BLaER1 treated with 17β-estradiol and CSF1 and Interleukin-3, amounts not matched to agents 10 nM and 100 nM (cell line): ENCODE results near the gene KIAA1614.

Experiments used
- H3K27ac ChIP-seq, 11 experiments: shearing (Covaris generic); formaldehyde crosslinking; 2 replicates each; pipeline ENCODE4 v1.8.1; 2022
- H3K27me3 ChIP-seq, 11 experiments: shearing (Covaris generic); formaldehyde crosslinking; 2 replicates each; pipeline ENCODE4 v1.8.1; 2022
- H3K36me3 ChIP-seq, 11 experiments: shearing (Covaris generic); formaldehyde crosslinking; 2 replicates each; pipeline ENCODE4 v1.8.1; 2022
- H3K4me1 ChIP-seq, 10 experiments: shearing (Covaris generic); formaldehyde crosslinking; 2 replicates each; pipeline ENCODE4 v1.8.1; 2022
- H3K4me2 ChIP-seq, 11 experiments: shearing (Covaris generic); formaldehyde crosslinking; 2 replicates each; pipeline ENCODE4 v1.8.1; 2022
- H3K4me3 ChIP-seq, 10 experiments: shearing (Covaris generic); formaldehyde crosslinking; 2 replicates each; pipeline ENCODE4 v1.8.1; 2022
- H3K9ac ChIP-seq, 11 experiments: shearing (Covaris generic); formaldehyde crosslinking; 2 replicates each; pipeline ENCODE4 v1.8.1; 2022
- H3K9me3 ChIP-seq, 11 experiments: shearing (Covaris generic); formaldehyde crosslinking; replicated peaks in 1 of 11; 2 replicates each; pipeline ENCODE4 v1.8.1; 2022
- H4K20me1 ChIP-seq, 11 experiments: shearing (Covaris generic); formaldehyde crosslinking; 2 replicates each; pipeline ENCODE4 v1.8.1; 2022
- Cebpa-rat ChIP-seq, 11 experiments: shearing (Covaris generic); IDR thresholded peaks; 2 replicates each; pipeline ENCODE4 v1.8.1; 2022

Gene KIAA1614

DNA sequence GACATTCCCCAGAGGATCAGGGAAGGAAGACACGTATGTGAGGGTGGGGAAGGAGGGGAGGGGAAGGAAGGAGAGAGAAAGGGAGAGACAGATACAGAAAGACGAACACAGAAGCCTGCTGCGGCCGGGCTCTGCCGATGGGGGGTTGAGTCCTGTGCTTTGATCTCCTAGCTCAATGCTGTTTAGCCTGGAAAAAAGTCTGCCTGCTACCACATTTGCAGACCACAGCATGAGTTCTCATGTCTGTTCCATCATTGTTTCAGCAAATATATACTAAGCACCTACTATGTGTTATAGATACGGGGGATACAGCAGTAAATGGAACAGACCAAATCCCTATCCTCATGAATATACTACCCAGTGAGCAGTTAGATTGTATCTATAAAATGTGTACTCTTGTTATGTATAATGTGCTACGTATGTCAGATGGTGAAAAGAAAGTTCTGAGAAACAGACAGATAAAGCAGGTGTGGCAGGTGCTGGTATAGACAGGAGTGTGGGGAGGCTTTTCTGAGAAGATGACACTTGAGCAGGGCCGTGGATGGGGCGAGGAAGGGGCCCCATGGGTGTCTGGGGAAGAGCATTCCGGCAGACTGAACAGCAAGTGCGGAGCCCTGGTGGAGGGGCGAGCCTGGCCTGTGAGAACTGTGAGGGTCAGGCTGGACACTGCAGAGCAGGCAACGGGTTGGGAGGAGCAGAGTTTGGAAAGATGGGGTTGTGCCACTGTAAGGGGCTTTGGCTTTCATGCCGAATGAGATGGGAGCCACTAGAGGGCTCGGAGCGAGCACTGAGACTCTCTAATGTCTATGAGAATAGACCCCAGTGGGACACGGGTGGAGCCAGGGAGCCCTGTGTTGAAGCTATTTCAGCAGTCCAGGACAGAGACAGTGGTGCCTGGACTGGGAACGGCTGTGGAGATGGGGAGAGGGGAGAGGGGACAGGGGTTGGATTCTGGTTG is 34.1 kb downstream of the KIAA1614 start:
- TF ChIP-seq Cebpa-rat (IDR thresholded peaks at IDR 0.05): no peak
- peaks cover 0 to 51% (median 18%) of the 10 kb centered on the region in 11 experiments; a peak in 18 of 22 replicates for H3K9me3 ChIP-seq
- peaks cover 0 to 59% (median 7%) of the 10 kb centered on the region in 11 experiments; a peak in 14 of 22 replicates for H4K20me1 ChIP-seq
- H3K9ac ChIP-seq: peak overlapping the region in 5 of 11 experiments; percentile 16 to 53 (median 50); a peak in 6 of 22 replicates
- peak overlapping the region in 6 of 11 experiments; percentile 15 to 67 (median 57); a peak in 11 of 22 replicates for H3K27ac ChIP-seq
- peak overlapping the region in 9 of 11 experiments; percentile 56 to 88 (median 82); a peak in 18 of 22 replicates for H3K4me2 ChIP-seq
- H3K4me1 ChIP-seq: peaks cover 7 to 57% (median 47%) of the 10 kb centered on the region in 10 experiments
- H3K27me3 ChIP-seq: peaks cover 0 to 17% (median under 1%) of the 10 kb centered on the region in 11 experiments; a peak in 7 of 22 replicates
- peaks cover 10 to 57% (median 25%) of the 10 kb centered on the region in 11 experiments; a peak in 20 of 22 replicates for H3K36me3 ChIP-seq
- peak overlapping the region in 2 of 10 experiments; percentile 3 to 11; a peak in 1 of 20 replicates for H3K4me3 ChIP-seq

DNA sequence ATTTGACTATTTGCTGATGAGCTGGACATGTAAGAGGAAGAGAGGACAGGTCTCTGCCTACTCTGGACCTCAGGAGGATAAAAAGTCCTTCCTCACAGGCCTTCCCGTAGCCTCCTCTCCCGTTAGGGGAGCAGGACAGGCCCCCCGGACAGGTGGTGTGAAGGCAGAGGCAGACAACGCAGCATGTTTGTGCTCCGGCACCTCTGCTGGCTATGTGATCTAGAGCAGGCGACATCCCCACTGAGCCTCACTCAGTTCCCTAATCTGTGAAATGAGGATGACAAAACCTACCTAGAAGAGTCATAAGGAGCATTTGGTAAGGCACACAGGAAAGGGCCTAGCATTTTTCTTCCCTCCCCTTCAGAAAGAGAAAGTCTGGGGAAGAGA is 34.8 kb downstream of the KIAA1614 start:
- no peak overlapping the region for H3K9ac ChIP-seq
- peak overlapping the region in 8 of 11 experiments; percentile 60 to 88 (median 84); a peak in 15 of 22 replicates for H3K4me2 ChIP-seq
- H3K27me3 ChIP-seq: peaks cover under 1 to 17% (median 7%) of the 10 kb centered on the region in 11 experiments
- no peak overlapping the region for H3K4me3 ChIP-seq
- peaks cover 0 to 65% (median 11%) of the 10 kb centered on the region in 11 experiments; a peak in 18 of 22 replicates for H4K20me1 ChIP-seq
- TF ChIP-seq Cebpa-rat (IDR thresholded peaks at IDR 0.05): no peak
- peaks cover 0 to 51% (median 18%) of the 10 kb centered on the region in 11 experiments; a peak in 18 of 22 replicates for H3K9me3 ChIP-seq
- peaks cover 14 to 60% (median 49%) of the 10 kb centered on the region in 10 experiments for H3K4me1 ChIP-seq
- H3K36me3 ChIP-seq: peaks cover 10 to 57% (median 25%) of the 10 kb centered on the region in 11 experiments; a peak in 20 of 22 replicates
- H3K27ac ChIP-seq: peak overlapping the region in 4 of 11 experiments; percentile 11 to 63 (median 57); a peak in 4 of 22 replicates

DNA sequence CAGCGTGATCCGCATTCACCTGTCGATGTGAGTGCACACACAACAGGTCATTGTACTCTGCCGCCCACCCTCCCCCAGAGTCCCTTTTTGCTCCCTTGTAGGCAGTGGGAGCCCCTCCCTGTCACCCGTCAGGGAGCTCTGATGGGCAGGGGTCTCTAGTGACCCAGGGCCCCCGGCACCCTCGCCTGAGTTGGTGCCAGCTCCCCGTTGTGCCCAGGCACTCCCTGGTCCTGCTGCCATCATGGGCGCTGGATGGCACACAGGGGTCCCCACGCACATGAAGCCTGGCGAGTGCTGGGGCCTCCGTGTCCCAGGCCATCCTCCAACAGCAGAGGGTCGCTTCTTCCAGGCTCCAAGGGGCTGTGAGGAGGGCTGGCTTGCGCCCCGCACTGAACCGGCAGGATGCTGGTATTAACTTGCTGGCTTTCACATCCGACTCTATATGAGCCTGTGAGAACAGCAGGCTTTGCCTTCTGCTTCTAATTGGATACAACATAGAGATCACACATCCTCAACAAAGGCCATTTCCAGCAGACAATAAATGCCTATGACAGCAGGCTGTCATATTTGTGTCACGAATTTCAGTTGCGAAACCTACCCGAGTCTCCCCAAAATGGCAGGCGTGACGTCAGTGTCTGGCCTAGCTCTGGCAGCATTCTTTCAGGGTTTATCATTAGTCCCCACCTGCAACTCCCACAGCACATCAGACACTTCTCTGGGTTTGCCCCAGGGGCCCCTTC is 35.4 kb downstream of the KIAA1614 start:
- Histone ChIP-seq H3K9ac (no peak overlapping the region), H3K36me3 (peaks cover 10 to 57% (median 25%) of the 10 kb centered on the region in 11 experiments; a peak in 20 of 22 replicates), H3K27ac (peak overlapping the region in 3 of 11 experiments; percentile 54 to 63 (median 60); a peak in 5 of 22 replicates), H3K4me3 (no peak overlapping the region), H3K9me3 (peaks cover 0 to 51% (median 18%) of the 10 kb centered on the region in 11 experiments; a peak in 18 of 22 replicates), H4K20me1 (peaks cover 1 to 71% (median 16%) of the 10 kb centered on the region in 11 experiments; a peak in 18 of 22 replicates), H3K4me1 (peaks cover 18 to 65% (median 51%) of the 10 kb centered on the region in 10 experiments), H3K4me2 (peak overlapping the region in 7 of 11 experiments; percentile 13 to 88 (median 87); a peak in 11 of 22 replicates), H3K27me3 (peaks cover 7 to 21% (median 13%) of the 10 kb centered on the region in 11 experiments)
- peak in 1 of 11 experiments; percentile 51; a peak in 2 of 22 replicates for TF ChIP-seq Cebpa-rat (IDR thresholded peaks at IDR 0.05)

DNA sequence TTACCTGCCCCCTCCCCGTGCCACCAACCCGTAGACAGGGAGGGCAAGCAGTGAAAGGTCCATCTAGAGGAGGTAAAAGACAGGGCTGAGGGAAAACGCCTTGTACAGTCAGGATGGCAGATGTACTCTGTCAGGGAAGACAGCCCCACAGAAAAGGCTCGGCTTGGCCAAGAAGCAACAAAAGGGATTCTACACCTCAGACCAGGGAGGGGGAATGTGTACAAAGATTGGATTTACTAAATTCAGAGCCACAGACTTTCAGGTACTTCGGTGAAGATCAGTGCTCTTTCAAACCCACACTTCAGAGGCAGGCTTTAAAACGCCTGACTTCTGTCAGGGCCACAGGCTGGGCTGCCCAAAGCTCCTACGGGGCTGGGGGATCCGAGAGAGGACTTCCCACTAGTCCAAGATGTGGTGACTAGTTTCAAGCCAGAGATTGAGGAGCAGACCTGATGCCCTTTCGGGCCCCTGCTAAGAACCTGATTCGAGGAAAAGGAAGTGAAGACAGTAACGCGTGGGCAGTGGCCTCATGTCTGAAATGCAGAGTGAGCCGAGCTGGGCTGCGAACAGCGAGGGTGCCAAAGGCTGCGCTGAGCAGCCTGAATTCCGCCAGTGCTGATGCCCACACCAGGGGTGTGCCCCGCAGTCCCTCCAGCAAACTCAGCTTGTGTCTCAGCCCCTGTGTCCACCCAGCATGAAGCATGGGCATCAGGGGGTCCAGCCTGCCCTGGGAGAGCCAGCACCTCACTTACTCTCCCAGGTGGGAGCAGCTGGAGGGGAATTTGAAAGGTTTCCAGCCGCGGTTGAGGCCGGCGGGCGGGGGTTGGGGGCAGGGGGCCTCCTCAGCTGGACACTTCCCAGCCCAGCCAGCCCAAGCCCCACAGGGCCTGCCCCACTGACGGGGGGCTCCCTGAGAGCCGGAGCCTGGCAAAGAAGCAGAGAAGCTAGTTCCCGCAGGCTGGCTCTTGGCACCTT is 36.2 kb downstream of the KIAA1614 start:
- Histone ChIP-seq H3K9ac (no peak overlapping the region), H3K27ac (no peak overlapping the region; a peak in 1 of 22 replicates)

DNA sequence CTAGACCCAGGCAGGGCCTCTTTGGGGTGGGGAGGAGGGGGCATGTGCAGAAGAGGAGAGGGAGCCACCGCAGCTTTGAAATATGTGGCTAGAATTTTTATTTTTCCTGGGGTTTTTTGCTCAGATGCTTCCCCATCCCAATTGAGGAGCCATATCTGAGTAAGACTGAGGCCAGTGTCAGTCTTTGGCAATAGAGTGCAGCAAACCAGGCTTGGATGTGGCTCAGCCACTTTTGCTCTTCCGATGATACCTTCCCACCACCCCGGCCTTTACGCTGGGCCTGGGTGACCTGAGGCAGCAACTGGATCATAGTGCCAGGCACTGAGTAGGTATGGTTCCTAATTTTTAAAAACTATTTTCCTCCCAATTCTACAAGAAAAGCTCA is 36.9 kb downstream of the KIAA1614 start:
- H3K9me3 ChIP-seq: peaks cover 0 to 45% (median 18%) of the 10 kb centered on the region in 11 experiments; a peak in 18 of 22 replicates
- peaks cover 10 to 60% (median 26%) of the 10 kb centered on the region in 11 experiments; a peak in 21 of 22 replicates for H3K36me3 ChIP-seq
- H3K4me2 ChIP-seq: peak overlapping the region in 1 of 11 experiments; percentile 11; a peak in 2 of 22 replicates
- no peak overlapping the region for H3K4me3 ChIP-seq
- H3K9ac ChIP-seq: no peak overlapping the region
- peaks cover 16 to 84% (median 32%) of the 10 kb centered on the region in 11 experiments; a peak in 21 of 22 replicates for H4K20me1 ChIP-seq
- peaks cover 22 to 36% (median 28%) of the 10 kb centered on the region in 11 experiments for H3K27me3 ChIP-seq
- TF ChIP-seq Cebpa-rat (IDR thresholded peaks at IDR 0.05): no peak
- H3K4me1 ChIP-seq: peaks cover 32 to 74% (median 65%) of the 10 kb centered on the region in 10 experiments
- H3K27ac ChIP-seq: no peak overlapping the region

More for the DNA sequence above, 36.2 kb downstream of the KIAA1614 start:
- peaks cover 10 to 57% (median 25%) of the 10 kb centered on the region in 11 experiments; a peak in 20 of 22 replicates for H3K36me3 ChIP-seq
- peaks cover 0 to 51% (median 18%) of the 10 kb centered on the region in 11 experiments; a peak in 18 of 22 replicates for H3K9me3 ChIP-seq
- peaks cover 10 to 80% (median 25%) of the 10 kb centered on the region in 11 experiments; a peak in 20 of 22 replicates for H4K20me1 ChIP-seq
- peaks cover 15 to 29% (median 21%) of the 10 kb centered on the region in 11 experiments for H3K27me3 ChIP-seq
- no peak overlapping the region for H3K4me3 ChIP-seq
- no peak for TF ChIP-seq Cebpa-rat (IDR thresholded peaks at IDR 0.05)
- peak overlapping the region in 4 of 11 experiments; percentile 11 to 88 (median 50); a peak in 6 of 22 replicates for H3K4me2 ChIP-seq
- H3K4me1 ChIP-seq: peaks cover 25 to 74% (median 59%) of the 10 kb centered on the region in 10 experiments

DNA sequence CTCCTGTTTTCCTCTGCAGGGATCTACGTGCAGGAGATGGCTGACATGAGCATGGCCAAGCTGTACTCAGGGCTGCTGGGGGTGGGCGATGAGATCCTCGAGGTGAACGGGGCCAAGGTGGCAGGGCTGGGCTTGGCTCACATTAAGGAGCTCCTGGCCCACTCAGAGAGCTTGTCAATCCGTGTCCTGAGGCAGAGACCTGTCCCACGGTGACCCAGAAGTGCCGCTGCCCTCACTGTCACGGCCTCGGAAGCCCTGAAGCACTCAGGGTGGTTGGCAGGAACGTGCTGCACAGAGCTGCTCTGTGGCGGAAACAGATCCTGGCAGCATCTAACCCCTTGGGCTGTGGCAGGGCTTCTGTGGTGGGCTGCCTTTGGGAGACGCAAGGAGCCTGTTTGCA is 37.6 kb downstream of the KIAA1614 start:
- no peak for TF ChIP-seq Cebpa-rat (IDR thresholded peaks at IDR 0.05)
- Histone ChIP-seq H3K36me3 (peaks cover 10 to 60% (median 32%) of the 10 kb centered on the region in 11 experiments), H3K27me3 (peaks cover 29 to 38% (median 35%) of the 10 kb centered on the region in 11 experiments), H3K4me1 (peaks cover 35 to 67% (median 58%) of the 10 kb centered on the region in 10 experiments), H3K27ac (no peak overlapping the region), H3K9me3 (peaks cover 0 to 39% (median 18%) of the 10 kb centered on the region in 11 experiments; a peak in 18 of 22 replicates), H4K20me1 (peaks cover 24 to 84% (median 36%) of the 10 kb centered on the region in 11 experiments), H3K4me3 (no peak overlapping the region), H3K9ac (no peak overlapping the region), H3K4me2 (no peak overlapping the region)
